Measurements from ENCODE around the gene AHCYL1.
A peak's percentile ranks its signal among the peaks of the same experiment; 100 is the strongest.
"Not testable (repeated sequence)": the region's sequence is repeated elsewhere in the genome, so short reads cannot be mapped to it uniquely, and the experiment has no call there.

AHCYL1 gene

DNA sequence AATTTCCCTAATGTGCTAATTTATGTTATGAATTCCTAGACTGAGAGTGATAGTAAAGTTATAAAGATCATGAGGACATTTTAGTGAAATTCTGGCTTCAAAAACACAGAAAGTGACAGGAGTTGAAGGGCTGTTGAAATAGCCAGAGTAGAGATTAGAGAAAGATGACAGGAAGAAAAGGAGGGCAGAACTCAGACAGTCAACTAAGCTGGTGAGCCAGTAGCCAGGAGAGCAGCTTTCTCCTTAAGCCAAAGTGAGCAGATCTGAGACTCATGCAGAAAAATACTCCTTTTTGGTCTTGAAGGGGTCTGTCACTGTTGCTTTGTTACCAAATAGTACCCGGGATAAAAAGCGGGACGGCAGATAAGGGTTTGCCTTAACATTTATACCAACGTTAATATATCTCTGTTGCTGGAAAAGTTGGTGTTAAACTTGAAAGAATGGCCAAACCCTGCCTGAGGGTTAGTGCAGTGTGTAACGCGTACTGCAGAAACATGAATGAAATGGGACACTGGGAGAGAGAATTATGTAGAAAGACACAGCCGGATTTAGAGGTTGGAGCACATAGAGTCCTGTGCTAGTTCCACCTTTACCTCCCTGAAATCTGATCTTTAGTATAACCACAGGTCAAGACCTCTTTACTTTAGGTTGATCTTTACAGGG is 12.8 kb downstream of the AHCYL1 start:
- FAIRE-seq (no peak), DNase-seq (ENCODE audit: low spot score) (no peak)

DNA sequence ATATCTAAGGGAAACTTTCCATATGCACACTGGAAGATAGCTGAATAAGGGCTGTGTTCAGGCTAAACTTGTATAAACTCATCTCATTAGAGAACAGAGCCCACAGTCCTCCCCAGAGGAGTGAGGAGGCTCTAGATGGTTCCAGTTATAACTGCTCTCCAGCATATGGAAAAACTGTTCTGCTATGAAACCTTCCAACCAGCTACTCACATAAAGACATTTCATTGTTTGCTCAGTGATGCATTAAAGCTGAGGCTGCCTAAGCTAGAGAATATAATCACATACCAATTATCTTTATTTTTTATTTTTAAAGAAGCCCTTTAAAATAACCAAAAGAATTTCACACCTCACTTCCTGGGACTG is 13.3 kb downstream of the AHCYL1 start:
- FAIRE-seq (no peak), DNase-seq (ENCODE audit: low spot score) (no peak)

DNA sequence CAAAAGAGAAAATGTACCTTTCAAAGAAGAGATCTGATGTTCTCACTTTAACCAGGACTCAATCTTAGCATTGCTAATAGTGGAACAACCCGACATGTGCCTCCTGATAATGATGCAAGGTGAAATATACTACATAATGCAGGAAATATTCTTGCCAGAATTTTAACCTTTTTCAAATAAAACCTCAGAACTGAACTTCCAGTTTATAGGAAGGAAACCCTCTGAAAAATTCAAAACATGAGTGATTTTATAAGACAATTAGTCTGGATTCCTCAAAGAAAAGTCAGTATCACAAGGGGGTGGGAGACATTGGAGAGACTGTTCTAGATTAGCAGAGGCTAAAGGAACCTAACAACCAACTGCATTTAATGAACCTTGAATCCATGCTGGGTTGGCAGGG is 18.1 kb downstream of the AHCYL1 start:
- no peak for FAIRE-seq
- no peak for DNase-seq (ENCODE audit: low spot score)

DNA sequence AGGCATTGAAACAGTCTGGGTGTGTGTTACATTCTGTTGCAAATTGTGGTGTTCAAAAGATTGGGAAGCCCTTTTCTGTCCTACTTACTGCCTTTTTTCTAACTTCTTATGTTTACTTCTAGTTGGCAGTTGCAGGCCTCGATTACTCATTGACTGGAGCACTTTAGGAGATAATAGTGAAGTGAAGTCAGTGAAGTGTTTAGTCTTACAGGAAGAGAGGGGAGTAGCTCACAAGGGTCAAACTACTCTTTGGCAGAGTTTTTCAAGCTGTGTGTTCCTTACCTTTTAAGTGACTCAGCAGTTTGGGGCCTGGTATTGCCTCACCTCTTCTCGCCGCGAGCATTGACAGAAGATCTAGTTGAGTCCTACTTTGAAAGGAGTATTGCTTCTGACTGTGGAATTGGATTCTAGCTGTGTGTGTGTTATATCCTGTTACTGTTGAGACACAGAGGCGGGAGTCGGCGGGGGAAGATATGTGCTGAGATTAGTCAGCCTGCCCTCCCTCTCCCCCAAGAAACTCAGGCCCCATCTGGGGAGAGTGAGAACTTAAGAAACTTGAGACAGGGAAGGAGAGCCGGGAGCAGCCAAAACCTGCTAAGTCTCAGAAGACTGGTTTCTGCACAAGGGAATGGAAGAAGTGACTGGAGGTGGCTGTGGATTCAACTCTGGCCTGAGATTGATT is 19.3 kb downstream of the AHCYL1 start:
- no peak for FAIRE-seq
- peak; percentile 89 for DNase-seq (ENCODE audit: low spot score)

DNA sequence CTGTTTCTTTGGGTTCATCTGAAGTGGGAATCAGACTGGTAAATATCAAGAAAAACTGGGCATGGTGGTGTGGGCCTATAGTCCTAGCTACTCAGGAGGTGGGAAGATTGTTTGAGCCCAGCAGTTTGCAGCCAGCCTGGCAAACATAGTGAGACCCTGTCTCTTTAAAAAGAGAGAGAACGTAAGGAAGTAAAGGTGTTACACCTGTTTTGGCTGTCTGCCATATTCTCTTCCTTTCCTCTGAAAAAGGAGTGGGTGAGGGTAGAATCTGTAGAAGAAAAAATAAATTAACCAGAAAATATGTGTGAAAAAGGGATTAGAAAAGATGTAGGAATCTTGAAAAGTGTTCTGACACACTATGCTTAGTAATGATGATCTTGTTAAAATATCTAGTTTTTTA is 20.0 kb downstream of the AHCYL1 start:
- no peak for FAIRE-seq
- no peak for DNase-seq (ENCODE audit: low spot score)

DNA sequence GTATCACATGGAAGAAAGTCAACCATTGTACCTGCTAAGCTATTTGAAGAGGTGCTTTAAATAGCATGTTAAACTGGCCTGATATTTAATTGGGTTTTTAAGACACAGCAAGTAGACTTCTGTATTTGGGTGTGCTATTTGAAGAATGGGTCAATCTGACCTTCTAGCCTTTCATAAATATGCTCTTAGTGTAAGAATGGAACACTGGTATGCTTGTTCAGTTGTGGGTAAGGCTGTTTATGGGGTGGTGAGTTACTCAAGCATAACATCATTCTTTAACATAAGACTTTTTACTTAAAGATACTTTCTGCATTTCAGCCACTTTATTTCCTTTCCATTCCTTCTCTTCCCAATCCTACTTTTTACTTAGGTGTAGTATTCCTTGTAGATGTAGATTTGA is 21.4 kb downstream of the AHCYL1 start:
- DNase-seq (ENCODE audit: low spot score) (no peak), FAIRE-seq (no peak)

DNA sequence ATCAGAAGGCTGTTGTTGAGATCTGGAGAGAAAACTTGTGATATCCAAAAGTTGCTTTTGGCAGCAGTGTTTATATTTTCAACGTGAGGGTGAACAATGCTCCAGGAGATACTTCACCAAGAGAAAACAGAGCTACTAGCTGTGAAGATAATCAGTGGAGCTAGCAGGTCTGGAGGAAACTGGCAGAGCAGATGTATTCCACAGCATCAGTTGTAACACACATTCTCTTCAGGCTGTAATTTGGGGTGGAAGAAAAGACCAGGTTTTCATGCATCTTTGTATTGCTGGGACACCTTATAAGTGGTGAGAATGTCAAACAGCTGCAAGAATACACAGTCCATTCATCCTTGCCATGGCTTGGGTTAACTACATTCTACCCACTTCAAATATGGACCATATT is 22.0 kb downstream of the AHCYL1 start:
- no peak for FAIRE-seq

DNA sequence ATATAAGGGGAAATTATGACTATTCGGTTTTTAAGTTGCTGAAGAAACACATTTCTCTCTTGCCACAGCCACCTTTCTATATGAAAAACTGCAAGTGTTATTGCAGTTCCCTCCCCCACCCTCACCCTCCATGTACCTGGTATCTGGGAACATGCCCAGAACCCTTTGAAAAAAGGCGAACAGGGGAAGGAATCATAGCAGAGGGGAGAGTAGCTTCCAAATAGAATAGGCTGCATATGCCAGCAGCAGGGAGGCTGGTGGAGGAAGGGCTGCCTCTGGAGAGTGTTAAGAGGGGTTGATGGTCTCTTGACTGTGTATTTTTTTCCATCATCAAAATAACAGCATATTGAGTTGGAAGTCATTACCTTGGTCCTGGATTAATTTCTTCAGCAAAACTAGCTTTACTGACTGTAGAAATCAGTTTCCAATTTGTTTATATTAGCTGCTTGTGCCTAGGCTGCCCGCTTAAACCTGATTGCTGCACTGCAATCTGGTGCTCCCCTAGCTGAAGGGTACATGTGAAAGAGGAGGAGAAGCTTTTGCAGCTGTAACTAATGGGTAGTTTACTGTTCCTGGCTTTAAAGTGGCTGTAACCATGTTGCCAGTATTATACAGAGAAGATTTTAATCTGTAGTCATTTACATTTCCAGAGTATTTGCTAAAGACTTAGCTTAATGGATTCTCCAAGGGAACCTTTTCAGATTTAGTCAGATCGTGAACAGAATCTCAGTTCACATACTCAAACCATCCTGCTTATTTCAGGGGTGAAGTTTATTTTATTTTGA is 22.7 kb downstream of the AHCYL1 start:
- DNase-seq (ENCODE audit: low spot score), result no peak

More for the DNA sequence above, 22.0 kb downstream of the AHCYL1 start:
- no peak for DNase-seq (ENCODE audit: low spot score)

DNA sequence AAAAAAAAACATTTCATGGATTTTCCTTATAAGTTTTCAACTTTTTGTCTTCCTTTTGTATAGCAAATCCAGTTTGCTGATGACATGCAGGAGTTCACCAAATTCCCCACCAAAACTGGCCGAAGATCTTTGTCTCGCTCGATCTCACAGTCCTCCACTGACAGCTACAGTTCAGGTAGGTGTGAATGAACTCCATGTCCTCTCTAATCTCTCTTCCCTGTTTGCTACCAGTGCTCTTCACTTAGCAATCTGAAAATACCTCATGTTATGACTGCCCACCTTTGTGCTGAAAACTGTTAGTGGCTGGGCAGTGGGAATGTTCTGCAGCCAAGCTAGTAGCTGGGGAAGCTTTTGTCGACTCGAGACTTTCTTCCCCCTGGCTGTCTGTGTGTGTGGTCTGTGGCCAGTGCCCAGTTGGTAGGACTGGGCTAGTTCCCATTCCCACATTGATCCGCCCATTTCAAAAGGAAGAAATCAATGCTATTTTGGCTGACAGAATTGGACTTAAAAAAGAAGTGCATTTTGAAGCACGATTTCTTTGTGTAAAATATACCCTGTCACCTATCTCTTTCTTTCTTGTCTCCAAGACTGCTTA is 24.5 kb downstream of the AHCYL1 start:
- FAIRE-seq, result no peak
- DNase-seq (ENCODE audit: low spot score), result no peak

More for the DNA sequence above, 22.7 kb downstream of the AHCYL1 start:
- no peak for FAIRE-seq

DNA sequence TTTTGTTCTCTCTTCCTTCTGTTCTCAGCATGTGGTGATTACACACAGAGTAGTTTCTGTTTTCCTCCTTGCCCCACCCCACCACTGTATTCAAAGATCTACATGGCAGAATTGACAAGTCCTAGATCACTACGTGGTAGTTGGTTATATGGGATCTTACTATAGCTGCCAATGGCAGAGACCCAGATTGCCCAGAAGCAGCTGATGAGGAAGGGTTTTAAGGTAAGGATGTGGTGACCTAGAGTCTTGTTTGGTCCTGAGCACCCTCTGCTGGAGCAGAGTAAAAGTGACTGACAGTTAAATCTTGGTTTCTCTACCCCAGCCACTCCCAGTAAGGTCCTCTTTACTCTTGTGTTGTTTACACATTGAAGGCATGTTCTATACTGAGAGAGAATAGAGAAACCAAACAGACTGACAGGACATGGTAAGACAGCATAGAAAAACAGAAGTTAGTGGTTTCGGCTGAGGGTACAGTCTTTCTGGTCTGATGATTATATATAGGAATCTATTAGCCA is 27.0 kb downstream of the AHCYL1 start:
- DNase-seq (ENCODE audit: low spot score), result peak; percentile 52
- no peak for FAIRE-seq

DNA sequence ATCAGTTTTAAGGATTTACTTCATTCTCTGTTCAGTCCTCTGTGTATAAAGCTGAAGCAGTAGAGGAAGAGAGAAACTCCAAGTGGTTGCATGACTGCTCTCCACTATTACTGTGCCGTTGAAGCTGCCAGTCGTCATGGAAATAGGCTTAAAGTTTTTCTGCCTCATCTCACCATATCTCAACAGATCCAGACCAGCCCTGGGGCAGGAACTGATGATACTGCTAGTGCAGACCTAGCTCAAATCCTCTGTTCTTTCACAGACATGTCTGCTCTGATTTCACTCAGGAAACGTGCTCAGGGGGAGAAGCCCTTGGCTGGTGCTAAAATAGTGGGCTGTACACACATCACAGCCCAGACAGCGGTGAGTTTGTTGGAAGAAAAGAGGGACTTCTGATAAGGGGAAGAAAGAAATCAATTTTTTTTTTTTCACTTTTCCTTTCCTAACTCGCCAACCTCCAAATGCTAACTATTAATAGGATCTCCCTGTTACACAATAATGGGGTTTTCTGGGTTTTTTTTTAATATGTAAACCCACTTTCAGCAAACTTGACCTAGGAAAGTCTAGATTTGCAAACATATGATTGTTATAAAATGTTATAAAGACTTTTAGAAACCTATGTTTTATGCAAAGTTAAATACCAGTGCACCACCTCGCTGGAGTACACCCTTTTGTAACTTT is 27.7 kb downstream of the AHCYL1 start:
- no peak for FAIRE-seq
- no peak for DNase-seq (ENCODE audit: low spot score)

DNA sequence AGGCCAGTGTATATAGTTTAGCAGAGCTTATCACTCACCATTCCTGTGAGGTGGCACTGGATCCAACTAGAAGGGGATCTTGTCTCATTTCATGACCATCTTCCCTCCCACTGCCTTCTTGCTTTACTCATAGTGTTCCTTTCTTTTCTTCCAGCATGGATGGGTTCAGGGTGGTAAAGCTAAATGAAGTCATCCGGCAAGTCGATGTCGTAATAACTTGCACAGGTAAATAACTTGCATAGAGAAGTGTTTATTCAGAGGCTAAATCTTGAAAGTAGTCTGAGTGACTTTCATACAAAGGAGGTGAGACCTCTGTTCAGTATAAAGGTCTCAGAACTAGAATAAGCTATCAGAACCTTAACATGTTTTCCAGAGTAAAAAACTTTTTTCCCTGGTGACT is 33.2 kb downstream of the AHCYL1 start:
- no peak for DNase-seq (ENCODE audit: low spot score)
- FAIRE-seq, result no peak

DNA sequence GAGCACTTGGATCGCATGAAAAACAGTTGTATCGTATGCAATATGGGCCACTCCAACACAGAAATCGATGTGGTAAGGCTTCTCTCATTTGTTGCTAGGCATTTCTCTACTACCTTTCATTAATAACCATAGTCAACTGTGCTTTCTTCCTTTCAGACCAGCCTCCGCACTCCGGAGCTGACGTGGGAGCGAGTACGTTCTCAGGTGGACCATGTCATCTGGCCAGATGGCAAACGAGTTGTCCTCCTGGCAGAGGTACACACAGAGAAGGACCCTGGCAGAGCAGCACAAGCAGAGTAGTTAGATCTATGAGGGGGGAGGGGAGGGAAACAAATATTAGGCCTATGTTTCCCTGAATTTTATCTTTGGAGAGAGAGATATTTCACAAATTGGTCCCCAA is 33.8 kb downstream of the AHCYL1 start:
- FAIRE-seq, result no peak
- DNase-seq (ENCODE audit: low spot score), result no peak

DNA sequence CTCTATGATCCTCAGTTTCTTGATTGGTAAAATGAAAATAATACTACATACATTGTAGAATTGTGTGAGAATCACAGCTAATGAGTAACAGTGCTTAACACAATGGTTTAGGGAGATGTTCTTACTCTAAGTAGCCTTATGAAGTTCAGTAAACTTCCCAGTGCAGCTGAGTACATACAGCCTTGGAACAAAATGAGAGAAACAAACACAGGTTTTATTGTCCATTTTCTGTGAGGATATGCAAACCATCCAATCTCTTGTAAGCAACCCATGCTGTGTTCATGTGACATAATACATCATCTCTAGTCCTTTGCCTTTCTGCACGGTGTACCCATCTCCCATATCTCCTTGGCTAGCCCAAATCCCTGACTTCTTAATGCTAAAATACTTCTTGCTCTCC is 35.2 kb downstream of the AHCYL1 start:
- FAIRE-seq (no peak), DNase-seq (ENCODE audit: low spot score) (no peak)

DNA sequence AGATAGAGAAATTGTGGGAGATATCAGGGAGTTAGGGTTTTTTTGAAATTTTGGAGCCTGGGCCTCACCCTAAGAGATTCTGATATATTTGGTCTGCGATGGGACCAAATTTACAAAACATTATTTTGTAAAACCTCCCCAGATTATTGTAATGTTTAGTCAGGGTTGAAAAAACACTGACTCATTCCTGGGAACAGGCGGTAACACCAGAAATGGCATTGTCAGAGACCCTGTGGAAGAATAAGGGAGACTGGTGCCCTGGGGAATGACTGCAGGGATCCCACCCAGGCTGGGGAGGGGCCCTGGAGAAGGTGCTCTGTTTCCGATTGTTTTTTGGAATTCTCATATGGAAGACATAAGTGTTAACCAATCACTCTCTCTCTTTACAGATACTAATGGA is 36.7 kb downstream of the AHCYL1 start:
- no peak for FAIRE-seq
- DNase-seq (ENCODE audit: low spot score), result no peak

DNA sequence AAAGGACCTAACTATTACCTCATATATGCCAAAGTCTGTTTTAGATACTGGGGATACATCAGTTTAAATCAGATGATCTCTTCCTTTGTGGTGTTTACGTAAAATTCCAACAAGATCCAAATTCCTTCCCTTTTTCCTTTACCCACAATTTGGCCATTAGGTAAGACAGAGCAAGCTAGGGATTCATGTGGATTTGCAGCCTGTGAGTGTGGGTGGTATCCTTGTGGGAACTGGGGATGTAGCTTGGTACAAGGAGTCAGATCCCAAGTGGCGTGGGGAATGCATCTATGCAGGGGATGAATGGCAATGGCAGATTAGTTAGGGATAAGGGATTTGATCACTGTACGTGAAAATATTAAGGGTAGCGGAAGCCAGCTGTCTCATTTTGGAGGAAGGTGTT is 40.0 kb downstream of the AHCYL1 start:
- FAIRE-seq, result peak; percentile 23
- DNase-seq (ENCODE audit: low spot score), result no peak

DNA sequence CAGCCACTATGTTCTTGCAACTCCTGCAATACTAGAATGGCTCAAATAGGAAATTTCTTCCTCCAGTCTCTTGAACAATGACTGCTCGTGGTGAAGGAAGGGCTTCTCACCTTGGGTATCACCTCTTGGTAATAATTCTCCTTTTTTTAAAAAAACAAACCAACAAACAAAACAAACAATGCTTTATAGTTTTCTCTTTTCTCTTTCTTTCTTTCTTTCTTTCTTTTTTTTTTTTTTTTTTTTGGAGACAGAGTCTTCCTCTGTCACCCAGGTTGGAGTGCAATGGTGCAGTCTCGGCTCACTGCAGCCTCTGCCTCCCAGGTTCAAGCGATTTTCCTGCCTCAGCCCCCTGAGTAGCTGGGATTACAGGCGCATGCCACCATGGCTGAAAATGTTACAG is 46.1 kb downstream of the AHCYL1 start:
- DNase-seq (ENCODE audit: low spot score); FAIRE-seq: not testable (repeated sequence)

DNA sequence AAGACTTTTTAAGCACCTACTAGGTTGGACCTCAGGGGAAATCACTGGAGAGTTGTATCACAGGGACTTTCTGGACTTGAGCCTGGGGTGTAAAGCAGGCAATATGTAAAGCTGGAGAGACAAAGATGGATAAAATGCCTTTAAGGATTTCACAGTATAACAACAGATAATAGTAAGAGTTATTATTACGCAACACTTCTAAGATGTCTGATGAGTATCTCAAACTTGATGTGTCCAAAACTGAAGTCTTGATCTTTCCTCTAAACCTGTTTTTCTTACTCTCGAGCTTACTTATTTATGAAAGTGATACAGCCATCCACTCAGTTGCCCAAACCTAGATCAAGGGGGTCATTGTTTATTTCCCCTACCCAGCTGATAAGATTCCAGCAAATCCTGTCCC is 47.8 kb downstream of the AHCYL1 start:
- DNase-seq (ENCODE audit: low spot score) (no peak), FAIRE-seq (no peak)

DNA sequence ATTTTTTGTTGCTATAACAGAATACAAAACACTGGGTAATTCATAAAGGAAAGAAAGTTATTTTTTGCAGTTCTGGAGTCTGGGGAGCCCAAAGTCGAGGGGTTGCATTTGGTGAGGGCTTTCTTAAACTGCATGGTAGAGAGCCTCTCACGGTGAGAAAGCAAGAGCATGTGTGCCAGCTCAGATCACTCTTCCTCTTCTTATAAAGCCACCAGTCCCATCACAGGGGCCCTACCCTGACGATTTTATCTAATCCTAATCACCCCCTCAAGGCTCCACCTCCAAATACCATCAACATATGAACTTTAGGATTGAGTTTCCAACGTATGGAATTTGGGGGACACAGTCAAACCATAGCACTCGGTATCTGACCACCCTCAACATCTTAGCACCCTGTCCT is 48.9 kb downstream of the AHCYL1 start:
- FAIRE-seq (no peak), DNase-seq (ENCODE audit: low spot score) (no peak)

DNA sequence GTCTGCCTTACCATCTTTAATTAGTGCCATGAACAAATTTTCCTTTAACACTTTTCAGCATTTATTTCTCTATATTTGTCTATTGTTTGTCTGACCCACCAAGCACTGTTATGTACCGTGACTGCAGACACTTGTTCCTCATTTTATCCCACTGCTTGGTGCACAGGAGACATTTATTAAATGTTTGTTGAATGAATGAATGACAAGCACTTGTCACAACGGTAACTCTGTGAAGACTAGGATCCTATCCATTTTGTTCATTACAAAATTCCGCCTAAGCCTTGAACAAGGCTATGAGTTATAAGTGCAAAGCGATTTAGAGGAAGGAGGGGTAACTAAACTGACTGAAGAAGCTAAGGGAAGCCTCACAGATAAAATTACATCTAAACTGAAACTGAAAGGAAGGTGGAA is 49.5 kb downstream of the AHCYL1 start:
- no peak for FAIRE-seq
- DNase-seq (ENCODE audit: low spot score), result no peak

DNA sequence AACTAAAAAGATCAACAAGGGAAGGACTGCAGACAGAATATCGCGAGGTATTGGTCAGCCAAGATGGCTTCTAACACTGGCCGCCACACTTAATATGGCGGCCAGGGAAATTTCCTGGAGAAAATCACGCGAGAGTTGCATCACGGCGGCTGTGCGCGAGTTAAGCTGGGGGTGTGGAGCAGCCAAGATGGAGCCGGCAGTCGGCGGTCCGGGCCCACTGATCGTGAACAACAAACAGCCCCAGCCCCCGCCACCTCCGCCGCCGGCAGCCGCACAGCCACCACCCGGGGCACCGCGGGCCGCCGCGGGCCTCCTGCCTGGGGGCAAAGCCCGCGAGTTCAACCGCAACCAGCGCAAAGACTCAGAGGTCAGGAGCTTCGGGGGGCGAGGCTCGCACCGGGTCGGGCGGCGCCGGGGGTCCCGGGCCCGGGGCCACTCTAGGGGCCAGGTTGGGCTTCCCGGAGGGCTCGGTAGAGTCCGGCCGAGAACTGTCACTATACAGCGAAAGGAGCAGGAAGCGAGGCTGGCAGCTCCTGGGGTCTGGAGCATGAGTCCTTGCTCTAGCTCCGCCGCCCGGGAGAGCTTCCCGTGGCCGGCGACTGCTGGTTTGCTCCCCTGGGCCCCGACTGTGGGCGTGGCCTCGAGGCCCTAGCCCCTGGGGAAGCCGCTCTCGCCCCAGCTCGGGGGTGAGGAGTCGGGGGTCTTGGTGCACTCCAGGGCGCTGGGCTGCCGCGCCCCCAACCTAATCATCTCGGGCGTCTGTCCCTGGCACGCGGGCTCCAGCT is 50.1 kb downstream of the AHCYL1 start, which contains the start of gene STRIP1:
STRIP1 (plus strand) TSS at position 174 of the 785 bp plus-strand sequence; CDS start at position 188, 14 bp downstream.
- DNase-seq (ENCODE audit: low spot score) (peak; percentile 98), FAIRE-seq (peak; percentile 81)

Data from urothelium cell line (cell line).